ENCODE results near the gene MSH3.

- TF ChIP-seq CTCF (IDR thresholded peaks at IDR 0.05) (no peak), POLR2A (IDR thresholded peaks at IDR 0.05) (no peak)
Observed at GRCh38 chr5:80665057-80665456, 10.6 kb downstream of the MSH3 start.

Data from prostate gland (tissue), 2 donors.